Skeletal muscle satellite cell (primary cell): ENCODE results near the gene LPIN2.

Source experiments
- H3K27me3 ChIP-seq: 2 replicates; pipeline ENCODE4 v1.7.0; 2013; ENCODE audit warnings: low read length; ENCODE audit not compliant: control insufficient read depth, insufficient read depth
- H3K36me3 ChIP-seq: 2 replicates; pipeline ENCODE4 v1.7.0; 2013; ENCODE audit warnings: mild to moderate bottlenecking, control low read depth, low read length; ENCODE audit not compliant: insufficient read depth
- H3K4me1 ChIP-seq: 2 replicates; pipeline ENCODE4 v1.7.0; 2013; ENCODE audit warnings: low read length; ENCODE audit not compliant: control insufficient read depth, insufficient read depth
- H3K4me2 ChIP-seq: 2 replicates; pipeline ENCODE4 v1.7.0; 2013; ENCODE audit warnings: mild to moderate bottlenecking, low read length
- H3K4me3 ChIP-seq: 2 replicates; pipeline ENCODE4 v1.7.0; 2013; ENCODE audit warnings: low read length
- H3K9ac ChIP-seq: 2 replicates; pipeline ENCODE4 v1.7.0; 2013; ENCODE audit warnings: mild to moderate bottlenecking, low read depth, low read length, moderate library complexity
- H3K9me3 ChIP-seq: replicated peaks from 2 replicates; pipeline ENCODE4 v1.7.0; 2013; ENCODE audit warnings: mild to moderate bottlenecking, control low read depth, low read length

The LPIN2 gene

GRCh38 chr18:2998644-2999043 lies 14.3 kb downstream of the LPIN2 start:
- peaks cover 21% of the 10 kb centered on the region for H3K4me1 ChIP-seq
- H3K9ac ChIP-seq = no peak overlapping the region
- no peaks in the 10 kb centered on the region for H3K9me3 ChIP-seq
- peak overlapping the region; percentile 26 for H3K4me2 ChIP-seq
- H3K27me3 ChIP-seq = no peaks in the 10 kb centered on the region
- H3K4me3 ChIP-seq = no peak overlapping the region
- peaks cover 13% of the 10 kb centered on the region for H3K36me3 ChIP-seq

GRCh38 chr18:2997846-2998564 lies 14.9 kb downstream of the LPIN2 start:
- no peak overlapping the region for H3K4me3 ChIP-seq
- peaks cover 21% of the 10 kb centered on the region for H3K4me1 ChIP-seq
- H3K9me3 ChIP-seq = no peaks in the 10 kb centered on the region
- peaks cover 10% of the 10 kb centered on the region for H3K36me3 ChIP-seq
- no peaks in the 10 kb centered on the region for H3K27me3 ChIP-seq
- no peak overlapping the region for H3K9ac ChIP-seq
- H3K4me2 ChIP-seq = peak overlapping the region; percentile 15

DNA sequence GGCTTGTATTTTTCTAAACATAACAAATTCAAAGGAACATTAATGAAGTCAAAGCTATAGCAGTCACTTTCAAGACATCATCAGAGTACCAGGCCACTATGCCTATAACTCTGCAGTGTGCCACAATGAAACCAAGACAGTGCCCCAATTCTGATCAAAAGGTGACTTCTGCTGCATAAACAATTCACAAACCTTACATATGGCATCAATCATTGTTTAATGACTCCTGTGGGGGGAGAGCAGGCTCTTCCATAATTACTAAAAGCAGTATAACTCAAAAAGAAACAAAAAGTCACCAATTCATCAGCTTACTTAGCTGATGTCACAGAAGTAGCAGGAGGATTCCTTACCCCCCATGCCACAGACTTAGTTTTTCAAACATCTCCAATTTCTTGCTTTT lies 15.5 kb downstream of the LPIN2 start:
- no peak overlapping the region for H3K9ac ChIP-seq
- no peaks in the 10 kb centered on the region for H3K9me3 ChIP-seq
- peaks cover 8% of the 10 kb centered on the region for H3K36me3 ChIP-seq
- H3K4me3 ChIP-seq = no peak overlapping the region
- H3K4me1 ChIP-seq = peaks cover 21% of the 10 kb centered on the region
- H3K4me2 ChIP-seq = peak overlapping the region; percentile 15
- H3K27me3 ChIP-seq = no peaks in the 10 kb centered on the region

DNA sequence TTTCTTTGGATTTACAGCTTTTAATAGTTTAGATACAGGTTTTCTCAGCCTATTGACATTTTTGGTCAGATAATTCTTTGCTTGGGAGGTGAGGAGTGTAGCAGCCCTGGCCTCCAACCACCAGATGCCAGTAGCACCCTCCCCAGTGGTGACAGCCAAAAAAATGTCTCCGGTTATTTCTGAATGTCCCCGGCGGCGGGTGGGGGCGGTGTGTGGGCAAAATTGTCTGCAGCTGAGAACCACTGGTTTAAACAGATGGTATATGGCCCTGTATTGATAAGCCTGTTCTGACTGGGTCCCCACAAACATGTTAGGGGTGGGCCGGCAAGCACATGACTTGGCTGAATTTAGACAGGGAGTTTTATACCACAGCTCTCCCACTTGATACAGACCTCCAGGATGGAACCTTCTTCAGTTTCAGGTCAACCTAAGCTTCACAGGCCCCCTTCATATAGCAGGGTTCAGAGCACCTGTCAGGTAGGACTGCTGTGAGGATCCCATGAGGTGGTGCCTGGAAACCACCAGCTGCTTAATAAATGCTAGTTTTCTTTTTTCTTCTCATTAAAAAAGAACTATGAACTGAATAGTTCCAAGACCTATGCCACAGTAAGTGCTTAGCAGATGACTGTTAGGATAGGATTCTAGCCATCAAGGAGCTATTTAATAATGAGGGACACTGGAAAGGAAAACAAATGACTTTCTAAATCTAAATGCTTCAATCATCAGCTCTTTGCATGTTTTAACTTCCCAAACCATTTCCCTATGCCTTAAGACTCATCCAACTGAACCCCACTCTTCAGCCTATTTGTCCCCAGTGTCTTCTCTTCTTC lies 18.1 kb downstream of the LPIN2 start:
- no peaks in the 10 kb centered on the region for H3K36me3 ChIP-seq
- H3K4me2 ChIP-seq = no peak overlapping the region
- no peak overlapping the region for H3K9ac ChIP-seq
- no peaks in the 10 kb centered on the region for H3K9me3 ChIP-seq
- no peak overlapping the region for H3K4me3 ChIP-seq
- H3K4me1 ChIP-seq = peaks cover 21% of the 10 kb centered on the region
- H3K27me3 ChIP-seq = no peaks in the 10 kb centered on the region

GRCh38 chr18:2994020-2994589 lies 18.8 kb downstream of the LPIN2 start:
- Histone ChIP-seq H3K4me3 (no peak overlapping the region), H3K4me1 (peaks cover 22% of the 10 kb centered on the region), H3K9ac (no peak overlapping the region), H3K9me3 (no peaks in the 10 kb centered on the region), H3K36me3 (no peaks in the 10 kb centered on the region), H3K27me3 (no peaks in the 10 kb centered on the region), H3K4me2 (no peak overlapping the region)

GRCh38 chr18:2992995-2993877 lies 19.7 kb downstream of the LPIN2 start:
- Histone ChIP-seq H3K4me2 (no peak overlapping the region), H3K27me3 (no peaks in the 10 kb centered on the region), H3K4me3 (no peak overlapping the region), H3K9me3 (no peaks in the 10 kb centered on the region), H3K4me1 (peaks cover 23% of the 10 kb centered on the region), H3K36me3 (no peaks in the 10 kb centered on the region), H3K9ac (no peak overlapping the region)

DNA sequence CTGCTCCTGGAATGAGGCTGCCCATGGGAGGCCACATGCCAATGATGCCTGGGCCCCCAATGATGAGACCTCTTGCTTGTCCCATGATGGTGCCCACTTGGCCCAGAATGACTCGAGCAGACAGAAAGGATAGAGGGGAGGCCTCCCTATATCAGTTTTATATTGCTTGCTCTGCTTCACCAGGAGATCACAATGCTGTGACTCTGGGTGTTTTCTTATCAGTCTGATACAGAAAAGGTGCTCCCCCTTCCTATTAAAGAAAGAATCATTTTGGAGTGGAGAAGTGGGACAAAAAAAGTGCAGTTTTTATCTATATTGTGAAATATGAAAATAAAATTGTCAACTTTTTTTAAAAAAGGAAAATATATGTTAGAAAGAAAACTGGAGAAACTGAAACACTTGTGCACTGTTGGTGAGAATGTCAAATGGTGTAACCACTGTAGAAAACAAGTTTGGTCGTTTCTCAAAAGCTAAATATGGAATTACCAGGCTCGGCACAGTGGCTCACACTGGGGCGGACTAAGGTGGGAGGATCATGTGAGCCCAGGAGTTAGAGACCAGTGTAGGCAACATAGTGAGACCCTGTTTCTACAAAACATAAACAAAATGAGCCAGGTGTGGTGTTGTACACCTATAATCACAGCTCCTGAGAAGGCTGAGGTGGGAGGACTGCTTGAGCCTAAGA lies 21.8 kb downstream of the LPIN2 start:
- H3K27me3 ChIP-seq = no peaks in the 10 kb centered on the region
- H3K9me3 ChIP-seq = no peaks in the 10 kb centered on the region
- no peaks in the 10 kb centered on the region for H3K36me3 ChIP-seq
- H3K4me1 ChIP-seq = peaks cover 21% of the 10 kb centered on the region
- no peak overlapping the region for H3K4me3 ChIP-seq
- no peak overlapping the region for H3K4me2 ChIP-seq
- H3K9ac ChIP-seq = no peak overlapping the region

DNA sequence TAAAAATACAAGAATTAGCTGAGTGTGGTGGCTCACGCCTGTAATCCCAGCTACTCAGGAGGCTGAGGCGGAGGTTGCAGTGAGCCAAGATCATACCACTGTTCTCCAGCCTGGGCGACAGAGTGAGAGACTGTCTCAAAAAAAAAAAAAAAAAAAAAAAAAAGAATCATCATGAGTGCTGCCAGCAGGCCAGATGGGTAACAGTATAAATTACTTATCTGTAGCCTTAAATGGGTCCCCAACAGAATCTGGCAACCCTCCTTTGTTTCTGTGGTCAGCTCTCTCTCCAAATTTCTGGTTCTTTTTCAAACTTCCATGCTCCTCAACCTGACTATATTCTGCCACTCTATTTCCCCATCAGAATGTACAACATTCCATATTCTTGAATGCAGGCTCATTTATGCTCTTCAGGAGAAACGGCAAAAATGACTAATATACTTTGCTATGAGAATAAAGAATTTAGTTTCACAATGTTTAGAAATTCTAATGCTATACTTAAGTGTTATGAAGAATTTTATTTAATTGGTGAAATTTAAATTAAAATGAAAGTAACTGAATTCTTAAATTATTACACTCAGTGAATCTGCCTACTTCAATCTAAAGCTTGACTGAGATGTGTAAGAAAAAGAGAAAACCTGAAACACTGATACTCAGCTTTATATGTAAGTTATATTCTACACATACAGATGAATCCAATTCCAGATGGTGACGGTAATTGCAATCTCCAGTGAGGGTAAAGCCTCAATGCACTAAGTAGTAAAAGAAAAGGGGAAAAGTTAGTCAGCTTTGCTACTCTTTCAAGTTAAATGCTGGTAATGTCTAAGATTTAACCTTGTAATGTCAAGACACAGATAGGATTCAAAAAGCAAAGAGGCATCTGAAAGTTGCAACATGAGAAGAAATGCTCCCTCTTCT lies 24.8 kb downstream of the LPIN2 start:
- no peaks in the 10 kb centered on the region for H3K9me3 ChIP-seq
- no peaks in the 10 kb centered on the region for H3K27me3 ChIP-seq
- peaks cover 38% of the 10 kb centered on the region for H3K4me1 ChIP-seq
- no peaks in the 10 kb centered on the region for H3K36me3 ChIP-seq
- peak overlapping the region; percentile 33 for H3K9ac ChIP-seq
- peak overlapping the region; percentile 66 for H3K4me2 ChIP-seq
- peak overlapping the region; percentile 33 for H3K4me3 ChIP-seq

- no peaks in the 10 kb centered on the region for H3K36me3 ChIP-seq
- H3K4me3 ChIP-seq = no peak overlapping the region
- H3K9me3 ChIP-seq = no peaks in the 10 kb centered on the region
- H3K4me2 ChIP-seq = no peak overlapping the region
- no peak overlapping the region for H3K9ac ChIP-seq
- peaks cover 56% of the 10 kb centered on the region for H3K4me1 ChIP-seq
- no peaks in the 10 kb centered on the region for H3K27me3 ChIP-seq
Observed at GRCh38 chr18:2986150-2986865, 26.6 kb downstream of the LPIN2 start.
